Suprapubic skin (tissue), 4 donors: ENCODE measurements around the gene DCUN1D4.

ENCODE experiments used
- POLR2A ChIP-seq, 2 donors: fragments of 450-650 bp; IDR thresholded peaks; one replicate each; pipeline ENCODE4 v1.6.1; 2017; ENCODE audit warnings: antibody characterized with exemption in 2 of 2, mild to moderate bottlenecking in 2 of 2, moderate library complexity in 2 of 2
- POLR2AphosphoS5 ChIP-seq, 3 donors: sonication (generic); formaldehyde crosslinking; IDR thresholded peaks; one replicate each; pipeline ENCODE4 v1.6.1; 2017; ENCODE audit warnings: antibody characterized with exemption in 3 of 3
- TF ChIP-seq, protein P1 (sequence below), 2 donors: fragments of 200-600 bp in 1 of 2; fragments of 450-650 bp in 1 of 2; sonication (generic) in 1 of 2; IDR thresholded peaks; one replicate each; pipeline ENCODE4 v1.5.1; 2016 to 2019; ENCODE audit warnings: antibody characterized with exemption in 2 of 2, mild to moderate bottlenecking in 1 of 2, moderate library complexity in 1 of 2

GRCh38 chr4:51843309-51844152 is 578 bp downstream of the DCUN1D4 start:
- TF ChIP-seq, protein P1, sequence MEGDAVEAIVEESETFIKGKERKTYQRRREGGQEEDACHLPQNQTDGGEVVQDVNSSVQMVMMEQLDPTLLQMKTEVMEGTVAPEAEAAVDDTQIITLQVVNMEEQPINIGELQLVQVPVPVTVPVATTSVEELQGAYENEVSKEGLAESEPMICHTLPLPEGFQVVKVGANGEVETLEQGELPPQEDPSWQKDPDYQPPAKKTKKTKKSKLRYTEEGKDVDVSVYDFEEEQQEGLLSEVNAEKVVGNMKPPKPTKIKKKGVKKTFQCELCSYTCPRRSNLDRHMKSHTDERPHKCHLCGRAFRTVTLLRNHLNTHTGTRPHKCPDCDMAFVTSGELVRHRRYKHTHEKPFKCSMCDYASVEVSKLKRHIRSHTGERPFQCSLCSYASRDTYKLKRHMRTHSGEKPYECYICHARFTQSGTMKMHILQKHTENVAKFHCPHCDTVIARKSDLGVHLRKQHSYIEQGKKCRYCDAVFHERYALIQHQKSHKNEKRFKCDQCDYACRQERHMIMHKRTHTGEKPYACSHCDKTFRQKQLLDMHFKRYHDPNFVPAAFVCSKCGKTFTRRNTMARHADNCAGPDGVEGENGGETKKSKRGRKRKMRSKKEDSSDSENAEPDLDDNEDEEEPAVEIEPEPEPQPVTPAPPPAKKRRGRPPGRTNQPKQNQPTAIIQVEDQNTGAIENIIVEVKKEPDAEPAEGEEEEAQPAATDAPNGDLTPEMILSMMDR (IDR thresholded peaks at IDR 0.05) = no peak
- TF ChIP-seq POLR2A (IDR thresholded peaks at IDR 0.05) = no peak
- no peak for TF ChIP-seq POLR2AphosphoS5 (IDR thresholded peaks at IDR 0.05)
